ENCODE measurements around the gene ATP4B. TPM values are rescaled to one million over a fixed set of nuclear protein-coding genes. Genes with fewer than 3 reads are reported as not detected.

The ATP4B gene
- total RNA-seq, 1 donor from 2014 or later: not detected

- FAIRE-seq: no peak
- no peak for DNase-seq (ENCODE audit: low spot score in 2 of 2)
Measured at GRCh38 chr13:113656831-113657671, 947 bp downstream of the ATP4B start.

DNA sequence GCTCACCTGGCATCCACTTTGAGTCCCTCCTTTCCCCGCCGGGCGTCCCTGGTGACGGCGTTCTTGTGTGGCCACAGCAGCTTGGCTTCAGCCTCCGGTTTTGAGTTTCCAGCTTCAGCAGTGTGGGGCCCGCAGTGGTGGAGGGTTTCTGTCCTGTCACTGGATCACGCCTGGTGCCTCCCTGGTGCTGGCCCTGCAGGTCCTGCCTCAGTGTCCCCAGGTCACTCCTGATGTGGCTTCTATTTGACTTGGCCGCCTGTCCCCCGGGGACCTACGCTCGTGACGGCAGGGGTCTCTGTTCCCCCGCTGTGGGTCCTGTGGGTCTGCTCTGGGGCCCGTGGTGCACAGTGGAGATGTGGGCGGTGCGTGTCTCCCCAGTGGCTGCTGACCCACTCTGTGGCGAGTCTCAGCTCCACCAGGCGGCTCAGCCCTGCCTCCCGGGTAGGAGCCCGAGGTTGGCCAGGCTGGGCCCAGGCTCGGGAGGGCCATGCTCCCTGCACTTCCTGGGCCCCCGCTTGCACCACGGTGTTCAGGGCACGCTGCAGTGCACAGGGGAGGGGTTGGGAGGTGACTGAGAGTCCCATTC is 1.9 kb downstream of the ATP4B start:
- FAIRE-seq: no peak
- no peak for DNase-seq (ENCODE audit: low spot score in 2 of 2)

DNA sequence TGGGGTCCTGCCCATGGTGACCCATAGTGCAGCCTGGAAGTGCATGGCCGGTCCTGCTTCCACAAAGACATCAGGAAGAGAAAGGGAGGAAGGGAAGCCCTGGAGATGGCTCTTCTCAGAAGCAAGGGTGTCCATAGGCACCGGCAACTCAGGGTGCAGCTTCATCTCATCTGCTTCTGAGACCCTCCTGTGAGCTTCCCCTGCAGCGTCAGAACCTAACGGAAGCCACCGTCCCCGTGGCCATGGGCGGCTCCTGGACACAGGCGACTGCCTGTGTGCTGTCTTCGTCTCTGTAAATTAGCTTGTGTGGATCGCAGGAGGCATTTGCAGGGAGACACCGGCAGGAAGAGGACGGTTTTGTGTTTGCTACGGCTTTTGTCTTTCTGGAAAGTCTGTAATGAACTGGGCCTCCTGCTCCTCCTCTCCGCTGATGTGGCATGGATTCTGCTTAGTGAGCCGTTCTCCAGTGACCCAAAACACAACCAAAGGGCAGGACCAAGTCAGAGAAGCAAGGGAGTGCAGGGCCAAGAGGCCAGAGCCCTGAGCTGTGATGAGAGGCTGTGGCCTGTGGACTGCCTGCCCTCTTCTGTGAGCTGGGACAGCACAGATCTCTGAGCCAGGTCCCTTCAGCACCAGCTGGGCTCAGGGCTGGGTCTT is 2.5 kb downstream of the ATP4B start:
- FAIRE-seq (no peak), DNase-seq (ENCODE audit: low spot score in 2 of 2) (no peak)

GRCh38 chr13:113654591-113655345 is 3.2 kb downstream of the ATP4B start:
- FAIRE-seq: no peak

DNA sequence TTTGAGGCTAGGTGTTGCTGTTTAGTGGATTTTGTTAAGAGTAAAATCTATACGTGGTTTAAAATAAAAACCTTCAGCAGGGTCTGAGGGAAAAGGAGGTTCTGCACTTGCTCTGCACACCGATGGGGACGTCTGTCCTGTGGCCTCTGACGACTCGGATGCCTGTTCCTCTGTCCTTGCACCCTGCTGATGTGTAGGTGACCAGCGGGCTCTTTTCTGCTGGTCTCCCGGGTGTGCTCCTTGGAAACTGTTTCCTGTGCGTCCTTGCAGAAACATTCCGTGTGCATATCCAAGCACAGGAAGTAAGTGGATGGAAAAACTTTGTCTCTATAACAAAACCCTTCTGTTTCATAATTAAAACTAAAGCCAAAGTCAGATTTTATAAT is 3.8 kb downstream of the ATP4B start:
- DNase-seq (ENCODE audit: low spot score in 2 of 2) (no peak), FAIRE-seq (no peak)

More at GRCh38 chr13:113654591-113655345, 3.2 kb downstream of the ATP4B start:
- no peak for DNase-seq (ENCODE audit: low spot score in 2 of 2)

- DNase-seq (ENCODE audit: low spot score in 2 of 2): no peak
- no peak for FAIRE-seq
Measured at GRCh38 chr13:113653264-113654174, 4.5 kb downstream of the ATP4B start.

- no peak for FAIRE-seq
Measured at GRCh38 chr13:113652404-113653263, 5.4 kb downstream of the ATP4B start.

GRCh38 chr13:113651511-113652403 is 6.2 kb downstream of the ATP4B start:
- FAIRE-seq: no peak
- no peak for DNase-seq (ENCODE audit: low spot score in 2 of 2)

More at GRCh38 chr13:113652404-113653263, 5.4 kb downstream of the ATP4B start:
- no peak for DNase-seq (ENCODE audit: low spot score in 2 of 2)

- no peak for DNase-seq (ENCODE audit: low spot score in 2 of 2)
- FAIRE-seq: no peak
Measured at GRCh38 chr13:113650731-113651148, 7.3 kb downstream of the ATP4B start.

GRCh38 chr13:113650275-113650674 is 7.7 kb downstream of the ATP4B start:
- no peak for FAIRE-seq
- no peak for DNase-seq (ENCODE audit: low spot score in 2 of 2)

GRCh38 chr13:113649212-113649611 is 8.8 kb downstream of the ATP4B start:
- no peak for FAIRE-seq
- DNase-seq (ENCODE audit: low spot score in 2 of 2): no peak

DNA sequence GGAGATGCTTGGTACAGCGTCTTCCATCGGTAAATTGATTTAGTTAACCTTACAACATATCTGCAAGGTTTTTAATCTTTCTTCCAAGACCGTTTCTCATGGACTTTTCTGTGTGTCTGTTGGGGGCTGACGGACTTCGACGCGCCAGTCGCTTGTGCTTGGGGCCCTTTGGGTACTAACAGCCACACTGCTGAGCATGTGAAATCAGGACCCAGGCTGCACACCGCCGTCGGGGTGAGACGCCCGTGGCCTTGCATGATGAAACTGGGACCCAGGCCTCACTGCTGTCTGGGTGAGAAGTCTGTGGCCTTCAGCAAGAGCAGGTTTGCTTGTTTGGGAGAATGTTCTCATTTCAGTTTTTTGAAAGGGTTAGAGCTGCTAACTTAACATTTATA is 9.8 kb downstream of the ATP4B start:
- no peak for FAIRE-seq
- no peak for DNase-seq (ENCODE audit: low spot score in 2 of 2)

- FAIRE-seq (peak; percentile 37), DNase-seq (ENCODE audit: low spot score in 2 of 2) (peak; percentile 70 to 80)
Measured at GRCh38 chr13:113647351-113648215, 10.4 kb downstream of the ATP4B start.

DNA sequence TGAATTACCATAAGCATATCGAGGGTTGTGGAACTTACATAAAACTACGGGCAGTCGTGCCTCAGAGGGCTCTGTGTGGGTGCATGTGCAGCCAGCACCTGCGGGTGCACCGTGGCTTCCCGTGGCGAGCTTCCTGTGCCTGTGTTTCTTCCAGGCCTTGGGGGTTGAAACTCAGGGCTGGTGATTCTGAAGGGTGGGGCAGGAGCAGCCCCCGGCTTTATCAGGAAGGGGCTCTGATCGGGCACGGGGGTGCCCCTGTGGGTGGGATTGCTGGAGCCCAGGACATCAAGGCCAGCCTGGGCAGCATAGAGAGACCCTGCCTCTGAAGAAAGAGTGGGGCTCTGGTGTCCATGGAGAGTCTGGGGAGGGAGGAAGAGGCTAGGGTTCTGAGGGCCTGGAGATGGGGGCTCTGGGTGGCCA is 11.1 kb downstream of the ATP4B start:
- FAIRE-seq: no peak
- no peak for DNase-seq (ENCODE audit: low spot score in 2 of 2)

- FAIRE-seq (no peak), DNase-seq (ENCODE audit: low spot score in 2 of 2) (no peak)
Measured at GRCh38 chr13:113646376-113646775, 11.6 kb downstream of the ATP4B start.

DNA sequence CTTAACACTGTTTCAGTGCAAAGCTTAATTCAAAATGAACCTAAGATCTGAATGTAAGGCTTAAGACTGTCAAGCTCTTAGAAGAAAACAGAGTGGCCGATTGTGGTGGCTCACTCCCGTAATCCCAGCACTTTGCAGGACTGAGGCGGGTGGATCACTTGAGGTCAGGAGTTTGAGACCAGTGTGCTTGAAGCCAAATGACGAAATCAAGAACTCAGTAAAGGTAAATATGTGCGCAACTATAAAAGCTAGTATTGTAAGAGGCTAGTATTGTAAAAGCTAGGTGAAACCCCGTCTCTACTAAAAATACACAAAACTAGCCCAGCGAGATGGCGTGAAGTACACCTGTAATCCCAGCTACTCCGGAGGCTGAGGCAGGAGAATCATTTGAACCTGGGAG is 12.7 kb downstream of the ATP4B start:
- DNase-seq (ENCODE audit: low spot score in 2 of 2) (no peak), FAIRE-seq (no peak)

DNA sequence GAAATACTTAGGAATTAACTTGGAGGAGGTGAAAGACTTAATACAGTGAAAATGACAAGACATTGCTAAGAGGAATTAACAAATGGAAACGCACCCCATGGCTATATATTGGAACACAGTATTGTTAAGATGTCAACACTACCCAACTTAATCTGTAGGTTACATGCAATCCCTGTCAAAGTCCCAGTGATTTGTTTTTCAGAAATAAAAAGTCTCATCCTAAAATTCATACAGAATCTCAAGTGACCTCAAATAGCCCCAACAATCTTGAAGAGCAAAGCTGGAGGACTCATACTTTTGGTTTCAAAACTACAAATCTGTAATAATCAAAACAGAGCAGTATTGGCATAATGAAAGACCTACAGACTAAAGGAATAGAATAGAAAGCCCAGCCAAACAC is 13.2 kb downstream of the ATP4B start:
- DNase-seq (ENCODE audit: low spot score in 2 of 2) (no peak), FAIRE-seq (no peak)
